GM12892 (cell line): ENCODE results near the gene TRRAP.

Experiments
- POLR2A ChIP-seq: IDR thresholded peaks from 2 replicates; pipeline ENCODE4 v1.6.1; 2011; ENCODE audit warnings: low read depth, low read length, control low read depth
- POLR2AphosphoS5 ChIP-seq: IDR thresholded peaks from 2 replicates; pipeline ENCODE4 v1.6.1; 2011; ENCODE audit warnings: low read depth, low read length, control low read depth

DNA sequence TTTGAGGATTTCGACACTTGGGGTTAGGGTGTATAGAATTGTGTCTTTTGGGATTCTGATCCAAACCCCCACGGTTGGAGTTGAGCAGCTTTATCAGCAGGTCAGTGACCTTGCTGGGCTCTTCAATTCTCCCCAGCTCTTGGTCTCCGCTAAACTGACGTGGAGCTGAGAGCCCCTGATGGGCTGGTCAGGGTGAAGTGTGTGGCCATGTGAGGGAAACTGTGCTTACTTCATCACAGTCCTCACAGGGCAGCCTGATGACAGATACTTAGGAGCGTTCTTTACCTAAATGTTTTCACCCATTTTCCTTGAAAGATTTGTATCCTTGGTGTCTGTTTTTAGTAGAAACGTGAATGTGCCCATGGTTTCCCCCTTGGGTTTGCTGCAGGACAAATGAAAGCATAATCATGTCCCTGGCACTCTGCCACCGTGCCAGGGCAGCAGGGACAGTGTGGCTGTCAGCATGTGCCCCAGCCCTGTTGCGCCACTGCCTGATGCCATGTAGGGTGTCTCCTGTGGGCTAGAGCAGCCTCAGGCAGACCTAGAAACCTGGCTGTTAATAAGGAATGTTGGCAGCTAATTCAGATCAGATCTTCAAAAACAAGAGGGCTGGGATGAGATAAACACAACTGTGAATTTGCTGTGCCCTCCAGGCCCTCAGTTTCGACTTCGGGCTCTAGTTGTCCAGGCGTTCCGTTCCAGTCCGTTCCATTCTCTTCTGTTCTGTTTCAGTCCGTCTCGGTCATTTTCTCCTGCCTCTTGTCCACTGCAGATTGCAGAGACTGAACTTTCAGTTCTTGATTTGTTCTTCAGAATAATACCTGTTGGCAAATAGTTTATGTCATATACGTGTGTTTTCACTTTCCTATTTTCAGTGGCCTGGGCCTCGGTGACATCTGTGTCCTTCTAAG lies 96.8 kb downstream of the TRRAP start:
- TF ChIP-seq POLR2A (no peak), POLR2AphosphoS5 (no peak)
